GM12878 (cell line): ENCODE measurements around the gene ZNF507. TPM values are rescaled to one million over a fixed set of nuclear protein-coding genes. Genes with fewer than 3 reads are reported as not detected.

Source experiments
- ATAC-seq: fragments of 200-7000 bp; cut with Tn5 transposase; 3 replicates; pipeline ENCODE4 v1.9.1; 2020; ENCODE audit warnings: mild to moderate bottlenecking, moderate library complexity
- BruUV-seq: library from RNA; stranded (reverse); fragments of 400-500 nt; replicated peaks from 2 replicates; lab custom pipeline; 2021; lab: Mats Ljungman, UMichigan
- CTCF ChIA-PET: fragments of 300-600 bp; sonication (Branson Sonifier 250); formaldehyde crosslinking; extraction: SDS; loops from one replicate; lab custom pipeline; 2021; ENCODE audit warnings: inconsistent platforms; lab: Yijun Ruan, JAX
- POLR2A ChIA-PET: fragments of 350-600 bp; formaldehyde crosslinking; extraction: SDS; loops from one replicate; lab custom pipeline; 2021; ENCODE audit warnings: inconsistent platforms; lab: Charles Lee
- RAD21 ChIA-PET: fragments of 300-600 bp; sonication (Branson Sonifier 250); formaldehyde crosslinking; loops from one replicate; lab custom pipeline; 2023; ENCODE audit warnings: antibody characterized with exemption; ENCODE audit not compliant: unreplicated experiment; lab: Charles Lee
- SMC1A ChIA-PET: fragments of 300-600 bp; sonication (Branson Sonifier 250); formaldehyde crosslinking; loops from one replicate; lab custom pipeline; 2023; ENCODE audit not compliant: unreplicated experiment, uncharacterized antibody; lab: Charles Lee
- DNase-seq: peaks from one replicate; pipeline ENCODE4 v3.0.0-alpha.2; 2011; ENCODE audit warnings: low read depth, low spot score
- FAIRE-seq: peaks from 3 replicates; lab custom pipeline; 2011; peaks lifted over from hg19 to GRCh38; lab: Jason Lieb, UNC
- H2AFZ ChIP-seq: 2 replicates; pipeline ENCODE4 v1.6.0; 2011; ENCODE audit warnings: low read depth, low read length, control low read depth; ENCODE audit not compliant: control insufficient read depth
- H3K27ac ChIP-seq: 2 replicates; pipeline ENCODE4 v1.5.1; 2011; ENCODE audit warnings: control low read depth; ENCODE audit not compliant: control insufficient read depth, insufficient read depth
- H3K27me3 ChIP-seq, 2 experiments: replicated peaks in 1 of 2; 2 replicates each; pipeline versions ENCODE4 v1.6.0 to v1.6.1; 2011; ENCODE audit warnings: low read length in 1 of 2; ENCODE audit not compliant: control insufficient read depth in 2 of 2, insufficient read depth in 2 of 2
- H3K36me3 ChIP-seq, 2 experiments: 2 replicates each; pipeline ENCODE4 v1.5.1; 2011; ENCODE audit warnings: low read length in 1 of 2; ENCODE audit not compliant: control insufficient read depth in 2 of 2, insufficient read depth in 2 of 2
- H3K4me1 ChIP-seq: 2 replicates; pipeline ENCODE4 v1.6.1; 2011; ENCODE audit warnings: mild to moderate bottlenecking, low read length, moderate library complexity, mixed read lengths; ENCODE audit not compliant: control insufficient read depth, insufficient read depth
- H3K4me2 ChIP-seq: 2 replicates; pipeline ENCODE4 v1.6.0; 2011; ENCODE audit warnings: control low read depth; ENCODE audit not compliant: control insufficient read depth, insufficient read depth
- H3K4me3 ChIP-seq: fragments of 200-600 bp; sonication (generic); 2 replicates; pipeline ENCODE4 v1.5.1; 2016
- H3K79me2 ChIP-seq: 2 replicates; pipeline ENCODE4 v1.6.0; 2011; ENCODE audit warnings: low read length; ENCODE audit not compliant: control insufficient read depth, insufficient read depth
- H3K9ac ChIP-seq: 2 replicates; pipeline ENCODE4 v1.8.0; 2011; ENCODE audit warnings: low read length, control low read depth, mixed read lengths; ENCODE audit not compliant: control insufficient read depth, insufficient read depth
- H3K9me3 ChIP-seq: replicated peaks from 3 replicates; pipeline ENCODE4 v1.5.1; 2011; ENCODE audit warnings: mild to moderate bottlenecking, low read length; ENCODE audit not compliant: control insufficient read depth, insufficient read depth
- H4K20me1 ChIP-seq: 2 replicates; pipeline ENCODE4 v1.6.0; 2011; ENCODE audit not compliant: control insufficient read depth, insufficient read depth
- BACH1 ChIP-seq: fragments of 450-650 bp; IDR thresholded peaks from 2 replicates; pipeline ENCODE4 v1.6.1; 2017; ENCODE audit warnings: mild to moderate bottlenecking, borderline replicate concordance
- BRCA1 ChIP-seq: IDR thresholded peaks from 2 replicates; pipeline ENCODE4 v1.6.1; 2011; ENCODE audit warnings: low read depth, low read length, improper control_type of control experiment
- CBX5 ChIP-seq: sonication (generic); IDR thresholded peaks from 2 replicates; pipeline ENCODE4 v1.6.1; 2016; ENCODE audit warnings: low read depth, moderate library complexity, mild to moderate bottlenecking, inconsistent platforms
- EZH2 ChIP-seq: IDR thresholded peaks from 2 replicates; pipeline ENCODE4 v1.6.1; 2012; ENCODE audit warnings: low read depth, mild to moderate bottlenecking, control low read depth, inconsistent platforms, low read length, borderline replicate concordance; ENCODE audit not compliant: control insufficient read depth
- IKZF2 ChIP-seq, 2 experiments: fragments of 450-650 bp; IDR thresholded peaks; 2 replicates each; pipeline ENCODE4 v1.6.1; 2017; ENCODE audit warnings: mild to moderate bottlenecking in 2 of 2, moderate library complexity in 2 of 2
- KAT2A ChIP-seq: conservative IDR thresholded peaks from 2 replicates; pipeline ENCODE4 v1.6.1; 2011; ENCODE audit warnings: low read depth, low read length; ENCODE audit not compliant: control insufficient read depth
- LARP7 ChIP-seq: fragments of 450-650 bp; IDR thresholded peaks from 2 replicates; pipeline ENCODE4 v1.6.1; 2017; ENCODE audit warnings: mild to moderate bottlenecking
- MYC ChIP-seq: IDR thresholded peaks from 2 replicates; pipeline ENCODE4 v1.6.1; 2011; ENCODE audit warnings: mild to moderate bottlenecking, low read length, moderate library complexity, inconsistent platforms; ENCODE audit not compliant: insufficient read depth, insufficient replicate concordance, insufficient read length, severe bottlenecking
- PAX5 ChIP-seq: IDR thresholded peaks from 2 replicates; pipeline ENCODE4 v1.6.1; 2011; ENCODE audit warnings: low read depth, low read length, borderline replicate concordance
- REST ChIP-seq: IDR thresholded peaks from 2 replicates; pipeline ENCODE4 v1.6.1; 2012; ENCODE audit warnings: mild to moderate bottlenecking, low read depth, low read length
- SMC3 ChIP-seq: IDR thresholded peaks from 2 replicates; pipeline ENCODE4 v1.6.1; 2011; ENCODE audit warnings: low read length, improper control_type of control experiment, borderline replicate concordance
- TAF1 ChIP-seq: IDR thresholded peaks from 2 replicates; pipeline ENCODE4 v1.6.1; 2011; ENCODE audit warnings: mild to moderate bottlenecking, low read depth, low read length, borderline replicate concordance
- TBL1XR1 ChIP-seq: IDR thresholded peaks from 2 replicates; pipeline ENCODE4 v1.6.1; 2012; ENCODE audit warnings: low read depth, low read length, improper control_type of control experiment
- WRNIP1 ChIP-seq: IDR thresholded peaks from 2 replicates; pipeline ENCODE4 v1.6.1; 2011; ENCODE audit warnings: low read depth, low read length, improper control_type of control experiment, borderline replicate concordance
- ZNF207 ChIP-seq: fragments of 450-650 bp; IDR thresholded peaks from 2 replicates; pipeline ENCODE4 v1.6.1; 2014; ENCODE audit warnings: antibody characterized with exemption, mild to moderate bottlenecking, borderline replicate concordance
- WGBS: methylation state at CpG from one replicate; pipeline ENCODE4 v1.1.6; 2016; ENCODE audit warnings: low lambda C conversion rate; ENCODE audit not compliant: insufficient replicate concordance, insufficient coverage; ENCODE audit errors: missing lambda C conversion rate; 5-methylcytosine and 5-hydroxymethylcytosine counted together
- in situ Hi-C: fragments of 300-500 bp; cut with MboI; formaldehyde crosslinking; loops from 9 replicates; pipeline ENCODE4 v1.14.3; 2018; ENCODE audit warnings: mixed read lengths
- intact Hi-C: fragments of 100-400 bp; cut with micrococcal nuclease; formaldehyde crosslinking; loops from one replicate; pipeline ENCODE4 v1.14.2; 2022; ENCODE audit not compliant: unreplicated experiment
- polyA plus RNA-seq, 11 experiments: library from polyadenylated mRNA; depleted of rRNA in 4 of 11; unstranded in 6 of 11; stranded (reverse) in 5 of 11; fragments of >200 nt; fragmentation: Nextera tagmentation in 4 of 11; fragmentation: Illumina TruSeq in 1 of 11; extraction: Ambion mirVana in 4 of 11; extraction: Trizol in 1 of 11; gene quantifications; 1 replicate in 1 of 11; 2 replicates in 10 of 11; pipeline versions ENCODE4 v1.2.1 to v1.2.3, GENCODE V29; 2011 to 2016; ENCODE audit warnings: inconsistent platforms in 2 of 11, missing spikeins in 2 of 11, low read depth in 1 of 11
- total RNA-seq, 4 experiments: library from RNA; depleted of rRNA in 3 of 4; stranded (reverse); fragments of >200 nt in 3 of 4; fragmentation: Illumina TruSeq in 1 of 4; extraction: Trizol in 1 of 4; gene quantifications; 2 replicates each; pipeline versions ENCODE4 v1.2.1 to v1.2.3, GENCODE V29; 2013 to 2021
- TF ChIP-seq, protein P1 (sequence below): fragments of 450-650 bp; conservative IDR thresholded peaks from 2 replicates; pipeline ENCODE4 v1.6.1; 2017; ENCODE audit warnings: mild to moderate bottlenecking, moderate library complexity
- TF ChIP-seq, protein P2 (sequence below): fragments of 450-650 bp; IDR thresholded peaks from 2 replicates; pipeline ENCODE4 v1.6.1; 2016; ENCODE audit warnings: mild to moderate bottlenecking

Gene ZNF507
- total and polyA plus RNA-seq, 10 of the 15 experiments (the other 5 are each of a cell fraction or from before 2014, with no cell fraction given): 2.3 to 18.4 (median 10.1) TPM

- TF ChIP-seq, protein P1, sequence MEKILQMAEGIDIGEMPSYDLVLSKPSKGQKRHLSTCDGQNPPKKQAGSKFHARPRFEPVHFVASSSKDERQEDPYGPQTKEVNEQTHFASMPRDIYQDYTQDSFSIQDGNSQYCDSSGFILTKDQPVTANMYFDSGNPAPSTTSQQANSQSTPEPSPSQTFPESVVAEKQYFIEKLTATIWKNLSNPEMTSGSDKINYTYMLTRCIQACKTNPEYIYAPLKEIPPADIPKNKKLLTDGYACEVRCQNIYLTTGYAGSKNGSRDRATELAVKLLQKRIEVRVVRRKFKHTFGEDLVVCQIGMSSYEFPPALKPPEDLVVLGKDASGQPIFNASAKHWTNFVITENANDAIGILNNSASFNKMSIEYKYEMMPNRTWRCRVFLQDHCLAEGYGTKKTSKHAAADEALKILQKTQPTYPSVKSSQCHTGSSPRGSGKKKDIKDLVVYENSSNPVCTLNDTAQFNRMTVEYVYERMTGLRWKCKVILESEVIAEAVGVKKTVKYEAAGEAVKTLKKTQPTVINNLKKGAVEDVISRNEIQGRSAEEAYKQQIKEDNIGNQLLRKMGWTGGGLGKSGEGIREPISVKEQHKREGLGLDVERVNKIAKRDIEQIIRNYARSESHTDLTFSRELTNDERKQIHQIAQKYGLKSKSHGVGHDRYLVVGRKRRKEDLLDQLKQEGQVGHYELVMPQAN: no peak
- no peak for TF ChIP-seq IKZF2 (IDR thresholded peaks at IDR 0.05)
- TF ChIP-seq ZNF207: no peak
Measured at GRCh38 chr19:32396046-32396652, 50.7 kb downstream of the ZNF507 start (continued).

DNA sequence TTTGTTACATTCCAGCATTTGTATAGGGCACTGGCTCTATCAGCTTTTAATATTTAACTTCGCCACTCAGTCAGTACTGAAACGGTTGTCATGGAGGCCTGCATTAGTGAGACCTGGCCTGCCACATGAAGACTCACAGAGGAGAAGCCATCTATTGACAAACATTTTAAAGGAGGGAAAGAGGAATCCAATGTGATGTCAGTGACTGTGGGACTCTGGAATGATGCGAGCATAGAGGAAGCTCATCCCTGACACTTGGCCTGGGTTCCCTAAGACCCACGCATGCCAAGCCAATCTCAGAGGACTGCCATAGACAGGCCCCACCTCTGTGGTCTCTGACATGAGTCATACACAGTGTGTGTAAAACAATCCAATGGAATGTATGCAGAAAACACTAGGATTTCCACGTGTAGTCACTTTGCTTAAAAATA, 52.3 kb downstream of the ZNF507 start:
- intact Hi-C loops: no loop called here
- no peaks in the 10 kb centered on the region for H3K4me1 ChIP-seq
- H3K36me3 ChIP-seq: no peaks in the 10 kb centered on the region
- no peak overlapping the region for H3K4me3 ChIP-seq
- no peaks in the 10 kb centered on the region for H3K27me3 ChIP-seq
- DNase-seq (no peak), ATAC-seq (no peak), FAIRE-seq (no peak)
- POLR2A ChIA-PET: interaction anchor here (0.6 kb wide), 1 partner anchor 975 kb away, joined by 3 read pairs; no protein-coding TSS in a partner anchor
- no TSS peak for BruUV-seq
- CTCF ChIA-PET: no interaction called here
- no peak overlapping the region for H3K27ac ChIP-seq
- SMC1A ChIA-PET: interaction anchor here (0.7 to 1.3 kb wide), 2 partner anchors 57 to 202 kb away, joined by 3 read pairs; no protein-coding TSS in a partner anchor
- in situ Hi-C loops: no loop called here
- RAD21 ChIA-PET: no interaction called here
- no peaks in the 10 kb centered on the region for H3K9me3 ChIP-seq
- no peaks in the 10 kb centered on the region for H3K79me2 ChIP-seq
- no peak overlapping the region for H3K4me2 ChIP-seq
- 84% methylated on average over 5 of the region's 5 CpGs for WGBS
- H2AFZ ChIP-seq: no peak overlapping the region
- no peak overlapping the region for H3K9ac ChIP-seq
- H4K20me1 ChIP-seq: no peaks in the 10 kb centered on the region
- TF ChIP-seq PAX5 (no peak), BACH1 (no peak), CBX5 (no peak), TBL1XR1 (no peak), LARP7 (no peak), TAF1 (no peak), WRNIP1 (no peak), EZH2 (no peak), KAT2A (no peak), REST (no peak), SMC3 (no peak), MYC (no peak), BRCA1 (no peak)
- TF ChIP-seq, protein P2, sequence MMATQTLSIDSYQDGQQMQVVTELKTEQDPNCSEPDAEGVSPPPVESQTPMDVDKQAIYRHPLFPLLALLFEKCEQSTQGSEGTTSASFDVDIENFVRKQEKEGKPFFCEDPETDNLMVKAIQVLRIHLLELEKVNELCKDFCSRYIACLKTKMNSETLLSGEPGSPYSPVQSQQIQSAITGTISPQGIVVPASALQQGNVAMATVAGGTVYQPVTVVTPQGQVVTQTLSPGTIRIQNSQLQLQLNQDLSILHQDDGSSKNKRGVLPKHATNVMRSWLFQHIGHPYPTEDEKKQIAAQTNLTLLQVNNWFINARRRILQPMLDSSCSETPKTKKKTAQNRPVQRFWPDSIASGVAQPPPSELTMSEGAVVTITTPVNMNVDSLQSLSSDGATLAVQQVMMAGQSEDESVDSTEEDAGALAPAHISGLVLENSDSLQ: no peak
